ENCODE data around the gene BRD2.

DNA sequence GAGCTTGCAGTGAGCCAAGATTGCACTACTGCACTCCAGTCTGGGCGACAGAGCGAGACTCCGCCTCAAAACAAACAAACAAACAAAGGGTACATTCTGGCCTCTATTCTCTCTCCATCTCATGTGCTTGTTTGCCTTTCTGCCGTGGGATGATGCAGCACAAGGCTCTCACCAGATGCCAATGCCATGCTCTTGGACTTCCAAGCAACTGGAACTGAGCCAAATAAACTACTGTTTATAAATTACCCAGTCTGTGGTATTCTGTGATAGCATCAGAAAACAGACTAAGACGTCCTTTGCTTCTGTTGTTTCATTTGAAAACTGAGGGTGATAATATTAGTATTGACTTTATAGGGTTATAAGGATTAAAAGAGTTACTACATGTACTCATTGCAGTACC lies 3.6 kb upstream of the BRD2 start:
- TF ChIP-seq, protein P1, sequence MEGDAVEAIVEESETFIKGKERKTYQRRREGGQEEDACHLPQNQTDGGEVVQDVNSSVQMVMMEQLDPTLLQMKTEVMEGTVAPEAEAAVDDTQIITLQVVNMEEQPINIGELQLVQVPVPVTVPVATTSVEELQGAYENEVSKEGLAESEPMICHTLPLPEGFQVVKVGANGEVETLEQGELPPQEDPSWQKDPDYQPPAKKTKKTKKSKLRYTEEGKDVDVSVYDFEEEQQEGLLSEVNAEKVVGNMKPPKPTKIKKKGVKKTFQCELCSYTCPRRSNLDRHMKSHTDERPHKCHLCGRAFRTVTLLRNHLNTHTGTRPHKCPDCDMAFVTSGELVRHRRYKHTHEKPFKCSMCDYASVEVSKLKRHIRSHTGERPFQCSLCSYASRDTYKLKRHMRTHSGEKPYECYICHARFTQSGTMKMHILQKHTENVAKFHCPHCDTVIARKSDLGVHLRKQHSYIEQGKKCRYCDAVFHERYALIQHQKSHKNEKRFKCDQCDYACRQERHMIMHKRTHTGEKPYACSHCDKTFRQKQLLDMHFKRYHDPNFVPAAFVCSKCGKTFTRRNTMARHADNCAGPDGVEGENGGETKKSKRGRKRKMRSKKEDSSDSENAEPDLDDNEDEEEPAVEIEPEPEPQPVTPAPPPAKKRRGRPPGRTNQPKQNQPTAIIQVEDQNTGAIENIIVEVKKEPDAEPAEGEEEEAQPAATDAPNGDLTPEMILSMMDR (IDR thresholded peaks at IDR 0.05), result no peak
- no peak for TF ChIP-seq POLR2A (IDR thresholded peaks at IDR 0.05)

Measured in body of pancreas (tissue), 4 donors.